K562 (cell line): ENCODE measurements around the gene CFAP20DC. TPM values are rescaled to one million over a fixed set of nuclear protein-coding genes. Genes with fewer than 3 reads are reported as not detected.

Experiments used
- MEF2D ChIP-seq: conservative IDR thresholded peaks from 2 replicates; pipeline ENCODE4 v1.6.1; 2016; ENCODE audit warnings: low read depth, missing genetic modification characterization, missing compliant biosample characterization
- REST ChIP-seq, 2 experiments: fragments of 450-650 bp; formaldehyde crosslinking in 1 of 2; IDR thresholded peaks; 2 replicates each; pipeline versions ENCODE4 v1.4.0 to v1.6.1; 2014 to 2020; ENCODE audit warnings: mild to moderate bottlenecking in 2 of 2, borderline replicate concordance in 1 of 2, low read depth in 1 of 2
- SMC3 ChIP-seq: conservative IDR thresholded peaks from 2 replicates; pipeline ENCODE4 v1.6.1; 2011; ENCODE audit warnings: low read depth, low read length, improper control_type of control experiment; ENCODE audit not compliant: insufficient read depth
- ZFP36 ChIP-seq: fragments of 150-350 bp; IDR thresholded peaks from 2 replicates; pipeline ENCODE4 v1.6.1; 2018; ENCODE audit warnings: low read length, low read depth; ENCODE audit not compliant: partially characterized antibody
- ZZZ3 ChIP-seq: fragments of 450-650 bp; IDR thresholded peaks from 2 replicates; pipeline ENCODE4 v1.6.1; 2016; ENCODE audit warnings: antibody characterized with exemption, mild to moderate bottlenecking, moderate library complexity
- polyA plus RNA-seq, 8 experiments: library from polyadenylated mRNA; depleted of rRNA in 4 of 8; stranded (reverse) in 5 of 8; unstranded in 3 of 8; fragments of >200 nt; fragmentation: Nextera tagmentation in 2 of 8; fragmentation: Illumina TruSeq in 1 of 8; extraction: Ambion mirVana in 2 of 8; extraction: Trizol in 1 of 8; gene quantifications; 2 replicates each; pipeline versions ENCODE4 v1.2.1 to v1.2.3, GENCODE V29; 2011 to 2014; ENCODE audit warnings: inconsistent platforms in 1 of 8, missing spikeins in 1 of 8
- total RNA-seq, 7 experiments: library from RNA; depleted of rRNA in 6 of 7; stranded (reverse); fragments of >200 nt in 6 of 7; fragmentation: Illumina TruSeq in 2 of 7; extraction: Trizol in 2 of 7; gene quantifications; 2 replicates each; pipeline versions ENCODE4 v1.2.1 to v1.2.3, GENCODE V29; 2011 to 2021; ENCODE audit warnings: low replicate concordance in 1 of 7

Gene CFAP20DC
- total and polyA plus RNA-seq, 9 of the 15 experiments (the other 6 are each of a cell fraction or from before 2014, with no cell fraction given): 1.6 to 5.9 (median 4.6) TPM

- no peak for TF ChIP-seq ZZZ3
- no peak for TF ChIP-seq ZFP36
- TF ChIP-seq REST (IDR thresholded peaks at IDR 0.05; ENCODE audit: borderline replicate concordance): peak; percentile 74
- no peak for TF ChIP-seq REST (CRISPR knock-in tag; IDR thresholded peaks at IDR 0.05; ENCODE audit: low read depth)
- no peak for TF ChIP-seq MEF2D (tag)
- TF ChIP-seq SMC3: peak; percentile 65; the same call in 1 of the 2 replicates
- TF ChIP-seq, all 486 proteins: peak for 9
Measured at GRCh38 chr3:58994746-58995330, 55.0 kb downstream of the CFAP20DC start (continued).
